ENCODE measurements around the gene RSU1. TPM values are rescaled to one million over a fixed set of nuclear protein-coding genes. Genes with fewer than 3 reads are reported as not detected.

The RSU1 gene
- polyA plus RNA-seq, 1 donor (not counting 4 experiments of a cell fraction or from before 2014, with no cell fraction given) = 125 TPM

DNA sequence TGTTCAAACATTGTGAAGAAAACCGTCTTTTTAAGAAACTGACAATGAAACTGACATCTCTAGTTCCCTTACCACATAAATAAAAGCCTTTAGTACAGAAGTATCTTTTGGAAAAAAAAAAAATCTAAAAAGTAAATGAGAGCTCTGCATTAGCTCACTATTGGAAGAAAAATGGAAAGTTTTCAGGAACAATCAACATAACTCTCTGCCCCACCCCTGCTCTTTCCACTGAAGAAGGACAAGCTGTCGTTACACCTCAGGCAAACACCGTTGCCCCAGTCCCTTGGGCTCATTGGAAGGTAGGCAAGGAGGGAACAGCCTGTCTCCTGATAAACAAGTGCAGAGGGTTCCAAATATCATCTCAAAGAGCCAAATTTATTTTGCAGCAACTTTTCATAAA is 273.1 kb downstream of the RSU1 start:
- TF ChIP-seq, protein P1, sequence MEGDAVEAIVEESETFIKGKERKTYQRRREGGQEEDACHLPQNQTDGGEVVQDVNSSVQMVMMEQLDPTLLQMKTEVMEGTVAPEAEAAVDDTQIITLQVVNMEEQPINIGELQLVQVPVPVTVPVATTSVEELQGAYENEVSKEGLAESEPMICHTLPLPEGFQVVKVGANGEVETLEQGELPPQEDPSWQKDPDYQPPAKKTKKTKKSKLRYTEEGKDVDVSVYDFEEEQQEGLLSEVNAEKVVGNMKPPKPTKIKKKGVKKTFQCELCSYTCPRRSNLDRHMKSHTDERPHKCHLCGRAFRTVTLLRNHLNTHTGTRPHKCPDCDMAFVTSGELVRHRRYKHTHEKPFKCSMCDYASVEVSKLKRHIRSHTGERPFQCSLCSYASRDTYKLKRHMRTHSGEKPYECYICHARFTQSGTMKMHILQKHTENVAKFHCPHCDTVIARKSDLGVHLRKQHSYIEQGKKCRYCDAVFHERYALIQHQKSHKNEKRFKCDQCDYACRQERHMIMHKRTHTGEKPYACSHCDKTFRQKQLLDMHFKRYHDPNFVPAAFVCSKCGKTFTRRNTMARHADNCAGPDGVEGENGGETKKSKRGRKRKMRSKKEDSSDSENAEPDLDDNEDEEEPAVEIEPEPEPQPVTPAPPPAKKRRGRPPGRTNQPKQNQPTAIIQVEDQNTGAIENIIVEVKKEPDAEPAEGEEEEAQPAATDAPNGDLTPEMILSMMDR (optimal IDR thresholded peaks at IDR 0.05 in 1 of 3, IDR thresholded peaks at IDR 0.05 in 1 of 3, conservative IDR thresholded peaks at IDR 0.05 in 1 of 3; ENCODE audit: extremely low read depth in 1 of 3, insufficient read depth in 2 of 3, low read length in 3 of 3) = no peak
- no peak for TF ChIP-seq EZH2 (IDR thresholded peaks at IDR 0.05; ENCODE audit: low read length)
- FAIRE-seq = no peak
- Histone ChIP-seq H3K9ac (ENCODE audit: control insufficient read depth, extremely low read depth, insufficient read depth, low read length) (no peak overlapping the region), H3K4me1 (ENCODE audit: control insufficient read depth, extremely low read depth, insufficient read depth, low read length) (no peaks in the 10 kb centered on the region), H3K27me3 (ENCODE audit: control insufficient read depth, extremely low read depth, insufficient read depth, low read length) (no peaks in the 10 kb centered on the region), H3K9me1 (ENCODE audit: control insufficient read depth, extremely low read depth, insufficient read depth, low read length) (no peaks in the 10 kb centered on the region), H2AFZ (ENCODE audit: control insufficient read depth, low read length) (no peak overlapping the region), H3K79me2 (ENCODE audit: control insufficient read depth, insufficient read depth, low read length) (no peaks in the 10 kb centered on the region), H3K36me3 (ENCODE audit: control insufficient read depth in 2 of 2, extremely low read depth in 1 of 2, insufficient read depth in 2 of 2, low read length in 2 of 2) (no peaks in the 10 kb centered on the region), H3K27ac (ENCODE audit: control insufficient read depth, insufficient read depth, low read length) (no peak overlapping the region), H3K4me2 (ENCODE audit: control insufficient read depth, extremely low read depth, insufficient read depth, low read depth, low read length) (no peak overlapping the region), H4K20me1 (ENCODE audit: control insufficient read depth, extremely low read depth, insufficient read depth, low read length) (no peaks in the 10 kb centered on the region), H3K4me3 (ENCODE audit: control insufficient read depth in 2 of 3, extremely low read depth in 1 of 3, insufficient read depth in 2 of 3, low read depth in 1 of 3, low read length in 3 of 3) (no peak overlapping the region), H3K9me3 (ENCODE audit: control insufficient read depth, low read depth, low read length) (no peaks in the 10 kb centered on the region)
- dilution Hi-C loops (cut with MboI; ENCODE audit: extremely low pct_ligation_motif_present, low sequenced_read_pairs) = no loop called here
- no peak for DNase-seq (ENCODE audit: low read depth, low spot score)

Small RNAs within 50 kb of the gene (small RNA-seq; reads per million reads assigned to genes)
- 0 reads per million in 3 experiments for gene RF02271 (ENCODE audit: insufficient read length in 3 of 3, low read depth in 3 of 3, low replicate concordance in 1 of 3)
